Activated naive CD4-positive, alpha-beta T cell treated with anti-CD3 and anti-CD28 coated beads, Interleukin-2, amount 50 U/mL, for 72 hours (primary cell): Measurements from ENCODE around the gene TRAPPC10. TPM values are rescaled to one million over a fixed set of nuclear protein-coding genes. Genes with fewer than 3 reads are reported as not detected.

ENCODE experiments used
- ATAC-seq, 2 donors: fragments of 150-1000 bp; cut with Tn5 transposase; 2 replicates each; pipeline ENCODE4 v1.10.0; 2021; ENCODE audit warnings: mild to moderate bottlenecking in 2 of 2, moderate library complexity in 2 of 2
- DNase-seq, 2 donors: peaks; one replicate each; pipeline ENCODE4 v3.0.0; 2021 to 2022; ENCODE audit warnings: low spot score in 2 of 2
- H3K27ac Mint-ChIP-seq, 2 donors: one replicate each; pipeline ENCODE4 v1.8.0; 2022; ENCODE audit warnings: mild to moderate bottlenecking in 2 of 2, mixed read lengths in 2 of 2
- H3K36me3 Mint-ChIP-seq, 2 donors: one replicate each; pipeline ENCODE4 v1.8.0; 2022; ENCODE audit warnings: mixed read lengths in 2 of 2
- H3K9me3 Mint-ChIP-seq, 2 donors: one replicate each; pipeline ENCODE4 v1.8.0; 2022; ENCODE audit warnings: mixed read lengths in 2 of 2
- total RNA-seq, 2 donors: library from RNA; stranded (reverse); gene quantifications; one replicate each; pipeline ENCODE4 v1.2.3, GENCODE V29; 2022

The TRAPPC10 gene
- total RNA-seq, 2 donors from 2014 or later: 49.2 to 59.5 TPM

DNA sequence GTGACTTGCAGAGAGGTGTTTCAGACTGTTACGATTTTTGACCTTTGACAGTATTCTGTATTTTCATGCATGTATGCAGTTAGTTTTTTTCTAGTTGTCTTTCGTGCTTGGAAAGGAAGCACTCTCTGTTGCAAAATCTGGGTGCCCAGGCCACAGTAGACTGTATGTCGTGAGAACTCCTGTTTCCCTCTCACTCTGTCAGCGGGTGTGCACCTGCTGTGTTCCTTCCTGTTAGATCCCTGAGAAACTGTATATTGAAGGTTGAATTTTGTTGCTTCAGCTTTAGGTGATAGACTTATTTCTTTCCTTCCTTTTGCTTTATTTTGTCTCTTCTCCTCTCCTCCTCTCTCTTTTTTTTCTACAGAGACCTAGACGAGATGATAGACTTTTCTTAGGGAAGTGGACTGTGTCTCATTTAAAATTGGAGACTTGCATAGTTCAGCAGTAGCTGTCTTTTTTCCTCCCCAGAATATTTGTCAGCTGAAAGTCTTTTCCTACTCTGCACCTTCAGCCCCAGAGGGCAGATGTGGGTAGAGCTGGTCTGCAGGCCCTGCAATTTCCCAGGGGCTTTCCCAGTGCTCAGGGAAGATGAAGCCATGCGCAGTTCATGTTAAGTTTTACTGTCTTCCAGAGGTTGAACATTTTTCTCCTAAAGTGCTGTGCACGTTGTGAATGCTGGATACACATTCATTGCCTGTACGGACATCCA, 1.4 kb downstream of the TRAPPC10 start:
- DNase-seq (no peak), ATAC-seq (peak; percentile 6 to 25)
- H3K9me3 Mint-ChIP-seq: no peaks in the 10 kb centered on the region
- peaks cover 21 to 24% of the 10 kb centered on the region in 2 donors for H3K36me3 Mint-ChIP-seq
- peak overlapping the region; percentile 84 to 87 for H3K27ac Mint-ChIP-seq

DNA sequence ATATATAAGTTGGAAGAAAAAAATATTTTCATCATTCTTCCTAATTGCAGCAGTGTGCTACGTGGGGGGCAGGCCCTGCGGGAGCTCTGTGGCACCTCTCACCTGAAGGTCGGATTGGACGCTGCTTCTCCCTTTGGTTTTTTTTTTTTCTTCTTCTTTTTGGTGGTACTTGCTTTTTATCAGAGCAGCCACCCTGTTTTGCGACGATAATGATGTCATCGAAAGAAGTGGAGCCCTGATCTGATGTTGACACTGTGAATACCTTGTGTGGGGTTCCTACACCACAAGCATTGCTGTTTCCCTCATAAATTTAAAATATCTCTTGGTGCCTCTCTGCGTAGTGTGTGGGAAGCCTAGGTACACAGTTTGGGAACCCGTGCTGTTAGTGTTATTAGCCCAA, 5.5 kb downstream of the TRAPPC10 start:
- DNase-seq: no peak
- peaks cover 16 to 24% of the 10 kb centered on the region in 2 donors for H3K36me3 Mint-ChIP-seq
- no peaks in the 10 kb centered on the region for H3K9me3 Mint-ChIP-seq
- ATAC-seq: no peak
- peak overlapping the region; percentile 23 to 62 for H3K27ac Mint-ChIP-seq

DNA sequence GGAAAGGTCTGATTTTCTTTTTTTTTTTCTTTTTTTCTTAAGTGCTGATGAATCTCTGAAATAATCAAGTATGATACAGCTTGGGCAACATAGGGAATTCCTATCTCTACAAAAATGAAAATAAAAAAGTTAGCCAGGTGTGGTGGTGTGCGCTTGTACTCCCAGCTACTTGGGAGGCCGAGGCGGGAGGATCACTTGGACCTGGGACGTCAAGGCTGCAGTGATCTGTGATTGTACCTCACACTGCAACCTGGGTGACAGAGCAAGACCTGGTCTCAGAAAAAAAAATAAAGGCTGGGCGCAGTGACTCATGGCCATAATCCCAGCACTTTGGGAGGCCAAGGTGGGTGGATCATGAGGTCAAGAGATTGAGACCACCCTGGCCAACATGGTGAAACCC, 6.0 kb downstream of the TRAPPC10 start:
- Mint-ChIP-seq H3K9me3 (no peaks in the 10 kb centered on the region), H3K27ac (peak overlapping the region; percentile 23 to 62), H3K36me3 (peaks cover 14 to 24% of the 10 kb centered on the region in 2 donors)
- no peak for DNase-seq
- no peak for ATAC-seq

DNA sequence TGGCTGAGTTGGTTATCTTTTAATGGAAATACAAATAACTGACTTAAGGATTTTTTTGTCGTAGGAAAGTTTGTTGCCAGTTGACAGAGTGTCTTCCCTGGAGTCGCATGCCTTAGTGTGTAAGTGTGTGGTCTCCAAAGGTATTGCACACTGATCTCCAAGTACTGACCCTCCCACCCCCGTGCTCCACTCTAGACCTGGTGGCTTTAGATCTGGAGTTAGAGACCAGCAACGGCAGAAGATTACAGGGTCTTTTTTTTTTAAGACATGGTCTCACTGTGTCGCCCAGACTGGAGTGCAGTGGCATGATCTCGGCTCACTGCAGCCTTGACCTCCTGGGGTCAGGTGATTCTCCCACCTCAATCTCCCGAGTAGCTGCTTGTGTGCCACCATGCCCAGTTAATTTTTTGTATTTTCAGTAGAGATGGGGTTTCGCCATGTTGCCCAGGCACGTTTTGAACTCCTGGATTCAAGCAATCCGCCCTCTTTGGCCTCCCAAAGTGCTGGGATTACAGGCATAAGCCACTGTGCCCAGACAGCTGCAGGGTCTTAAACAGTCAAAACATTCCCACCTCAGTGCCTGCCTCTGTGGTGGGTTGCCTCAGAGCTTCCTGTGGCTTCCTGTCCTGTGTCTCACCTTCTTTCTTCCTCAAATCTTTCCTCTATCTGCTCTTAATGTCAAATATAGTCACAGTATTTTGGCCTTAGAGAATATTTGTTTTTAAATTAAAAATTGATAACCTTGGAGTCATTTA, 6.9 kb downstream of the TRAPPC10 start:
- DNase-seq (no peak), ATAC-seq (peak; percentile 66 to 70)
- Mint-ChIP-seq H3K9me3 (no peaks in the 10 kb centered on the region), H3K27ac (peak overlapping the region; percentile 41 to 96), H3K36me3 (peaks cover 6 to 15% of the 10 kb centered on the region in 2 donors)

DNA sequence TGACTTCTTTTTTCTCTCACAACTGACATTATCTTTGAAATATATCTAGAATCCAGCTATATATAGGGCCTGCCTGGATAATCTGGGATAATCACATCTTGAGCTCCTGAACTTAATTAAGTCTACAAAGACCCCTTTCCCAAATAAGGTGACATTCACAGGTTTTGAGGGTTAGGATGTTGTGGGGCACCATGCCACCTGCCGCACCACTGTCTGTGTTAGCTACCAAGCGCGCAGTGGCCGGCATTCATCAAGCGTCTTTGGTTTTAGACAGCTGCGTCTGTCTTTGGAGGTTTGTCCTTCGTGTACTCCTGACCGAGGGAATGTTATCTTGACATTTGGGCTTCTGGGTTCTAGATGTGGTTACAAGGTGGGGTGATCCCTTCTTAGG, 7.5 kb downstream of the TRAPPC10 start:
- Mint-ChIP-seq H3K9me3 (no peaks in the 10 kb centered on the region), H3K36me3 (peaks cover 0 to 10% of the 10 kb centered on the region in 2 donors), H3K27ac (peak overlapping the region; percentile 41 to 96)
- no peak for ATAC-seq
- no peak for DNase-seq

DNA sequence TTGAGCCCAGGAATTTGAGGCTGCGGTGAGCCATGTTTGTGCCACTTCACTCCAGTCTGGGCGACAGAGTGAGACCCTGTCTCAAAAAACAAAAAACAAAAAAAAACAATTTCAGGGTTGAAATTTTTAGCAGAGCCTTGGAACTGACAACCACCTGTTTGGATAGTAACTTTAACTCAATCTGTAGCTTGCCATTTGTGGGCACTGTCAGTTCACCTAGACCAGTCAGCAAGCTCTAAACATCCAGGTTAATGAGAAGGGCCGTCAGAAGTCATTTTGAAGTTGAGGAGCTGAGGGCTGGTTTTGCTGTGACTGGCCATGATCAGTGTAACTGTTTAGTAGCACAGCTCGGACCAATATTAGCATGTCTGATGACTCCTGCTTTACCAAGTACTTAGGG, 8.4 kb downstream of the TRAPPC10 start:
- peaks cover 0 to 6% of the 10 kb centered on the region in 2 donors for H3K36me3 Mint-ChIP-seq
- no peaks in the 10 kb centered on the region for H3K9me3 Mint-ChIP-seq
- H3K27ac Mint-ChIP-seq: peak overlapping the region in 1 of 2 donors; percentile 31
- ATAC-seq (no peak), DNase-seq (no peak)

DNA sequence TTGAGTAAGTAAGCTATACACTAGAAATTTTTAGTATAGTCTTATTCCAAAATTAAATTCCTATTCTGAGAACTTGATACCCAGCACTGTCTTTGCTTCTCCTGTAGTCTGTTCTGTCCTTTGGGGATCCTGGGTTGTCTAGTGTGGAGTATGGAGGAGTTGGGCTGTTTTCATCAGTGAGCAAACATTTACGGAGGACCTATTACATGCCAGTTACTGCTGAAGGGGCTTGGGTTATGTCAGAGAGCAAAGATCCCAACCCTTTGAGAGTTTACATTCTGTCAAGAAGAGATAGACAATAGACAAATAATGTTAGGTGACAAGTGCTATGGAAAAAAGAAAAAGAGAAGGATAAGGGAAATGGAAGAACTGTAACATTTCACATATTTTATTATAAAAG, 9.0 kb downstream of the TRAPPC10 start:
- H3K27ac Mint-ChIP-seq: peak overlapping the region in 1 of 2 donors; percentile 31
- DNase-seq (no peak), ATAC-seq (no peak)
- H3K9me3 Mint-ChIP-seq: no peaks in the 10 kb centered on the region
- H3K36me3 Mint-ChIP-seq: peaks cover 0 to 6% of the 10 kb centered on the region in 2 donors

DNA sequence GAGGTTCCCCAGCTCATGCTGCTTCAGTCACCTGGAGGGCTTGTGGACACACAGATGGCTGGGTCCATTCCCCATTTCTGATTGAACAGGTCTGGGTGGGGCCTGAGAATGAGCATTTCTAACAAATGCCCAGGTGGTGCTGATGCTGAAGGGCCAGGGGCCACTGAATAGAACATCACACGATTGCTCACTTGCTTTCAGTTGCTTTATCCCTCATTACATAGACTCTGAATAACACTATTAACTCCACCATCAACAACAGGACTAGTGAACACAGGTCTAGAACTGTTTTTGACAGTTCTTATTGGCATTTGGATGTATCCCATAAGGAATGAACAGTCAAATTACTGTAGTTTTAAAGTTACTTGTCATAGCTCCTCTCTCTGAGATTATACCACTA, 12.1 kb downstream of the TRAPPC10 start:
- Mint-ChIP-seq H3K36me3 (peaks cover 0 to 11% of the 10 kb centered on the region in 2 donors), H3K27ac (peak overlapping the region in 1 of 2 donors; percentile 58), H3K9me3 (peaks cover 0 to 8% of the 10 kb centered on the region in 2 donors)
- peak; percentile 30 to 49 for ATAC-seq
- DNase-seq: no peak

DNA sequence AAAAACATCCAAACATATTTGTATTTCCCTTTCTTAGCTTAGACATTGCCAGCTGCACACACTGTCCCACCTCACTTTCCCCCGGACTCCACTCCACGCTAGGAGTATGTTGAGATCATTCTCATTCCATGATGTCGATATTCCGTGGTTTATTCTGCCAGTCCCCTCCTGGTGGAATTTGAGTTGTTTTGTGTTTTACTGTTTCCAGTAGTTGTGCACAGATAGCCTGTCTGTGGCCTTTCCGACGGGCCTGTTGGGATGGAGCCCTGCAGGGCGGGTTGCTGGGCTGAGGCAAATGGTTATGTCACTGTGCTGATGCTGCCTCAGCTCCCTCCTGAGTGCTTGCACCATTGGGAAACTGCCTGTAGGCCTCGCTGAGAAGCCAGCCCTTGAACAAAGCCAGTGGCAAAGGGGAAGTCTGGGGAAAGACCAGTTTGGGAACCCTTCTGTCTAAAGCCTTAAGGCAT, 12.8 kb downstream of the TRAPPC10 start:
- peak in 1 of 2 donors; percentile 3 for ATAC-seq
- Mint-ChIP-seq H3K27ac (peak overlapping the region; percentile 69 to 82), H3K9me3 (peaks cover 0 to 8% of the 10 kb centered on the region in 2 donors), H3K36me3 (peaks cover 0 to 11% of the 10 kb centered on the region in 2 donors)
- no peak for DNase-seq

DNA sequence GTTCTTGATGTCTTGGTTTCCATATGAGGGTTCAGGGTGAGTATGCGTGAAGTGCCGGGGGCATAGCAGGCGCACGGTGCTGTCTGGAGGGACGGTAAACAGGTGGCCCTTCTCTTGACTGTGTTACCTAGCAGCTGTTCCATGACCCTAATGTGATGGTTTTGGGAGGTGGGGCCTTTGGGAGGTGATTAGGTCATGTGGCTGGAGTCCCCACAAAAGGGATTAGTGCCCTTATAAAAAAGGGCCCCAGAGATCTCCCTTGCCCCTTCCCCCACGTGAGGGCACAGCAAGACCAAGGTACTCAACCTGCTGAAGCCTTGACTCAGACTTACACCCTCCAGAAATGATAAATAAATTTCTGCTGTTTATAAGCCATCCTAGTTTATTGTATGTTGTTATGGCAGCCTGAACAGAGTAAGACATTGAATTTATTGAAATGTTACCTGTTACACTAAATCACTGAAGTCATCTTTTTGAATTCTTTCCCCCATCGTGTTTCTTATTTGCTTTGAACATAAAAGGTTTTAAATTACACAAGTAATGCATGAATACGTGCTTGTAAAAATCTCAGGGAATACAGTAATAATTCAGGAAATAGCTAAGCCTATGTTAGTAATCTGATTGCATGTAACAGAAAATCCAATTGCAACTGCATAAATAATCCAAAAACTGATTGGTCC, 15.6 kb downstream of the TRAPPC10 start:
- DNase-seq (no peak), ATAC-seq (no peak)
- peaks cover 0 to 11% of the 10 kb centered on the region in 2 donors for H3K36me3 Mint-ChIP-seq
- peaks cover 0 to 8% of the 10 kb centered on the region in 2 donors for H3K9me3 Mint-ChIP-seq
- peak overlapping the region in 1 of 2 donors; percentile 33 for H3K27ac Mint-ChIP-seq

DNA sequence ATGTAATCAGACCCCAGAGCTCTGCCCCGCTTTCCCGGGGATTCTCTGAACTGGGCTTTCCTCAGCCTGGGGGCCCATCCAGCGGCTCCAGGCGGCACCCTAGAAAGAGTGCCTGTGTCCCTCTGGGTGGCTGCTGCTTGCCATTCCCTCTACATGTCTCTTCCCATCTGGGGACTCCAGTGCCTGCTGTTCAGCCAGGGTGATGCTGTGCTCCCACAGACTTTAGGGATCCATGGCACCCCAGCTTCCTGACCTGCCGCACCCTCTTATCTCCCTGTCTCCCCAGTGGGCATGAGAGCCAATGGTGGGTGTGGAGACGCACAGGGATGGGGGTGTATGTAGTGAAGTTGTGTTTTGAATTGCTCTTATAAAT, 16.2 kb downstream of the TRAPPC10 start:
- ATAC-seq: no peak
- peaks cover 0 to 8% of the 10 kb centered on the region in 2 donors for H3K9me3 Mint-ChIP-seq
- H3K36me3 Mint-ChIP-seq: peaks cover 0 to 11% of the 10 kb centered on the region in 2 donors
- no peak for DNase-seq
- H3K27ac Mint-ChIP-seq: peak overlapping the region in 1 of 2 donors; percentile 33

DNA sequence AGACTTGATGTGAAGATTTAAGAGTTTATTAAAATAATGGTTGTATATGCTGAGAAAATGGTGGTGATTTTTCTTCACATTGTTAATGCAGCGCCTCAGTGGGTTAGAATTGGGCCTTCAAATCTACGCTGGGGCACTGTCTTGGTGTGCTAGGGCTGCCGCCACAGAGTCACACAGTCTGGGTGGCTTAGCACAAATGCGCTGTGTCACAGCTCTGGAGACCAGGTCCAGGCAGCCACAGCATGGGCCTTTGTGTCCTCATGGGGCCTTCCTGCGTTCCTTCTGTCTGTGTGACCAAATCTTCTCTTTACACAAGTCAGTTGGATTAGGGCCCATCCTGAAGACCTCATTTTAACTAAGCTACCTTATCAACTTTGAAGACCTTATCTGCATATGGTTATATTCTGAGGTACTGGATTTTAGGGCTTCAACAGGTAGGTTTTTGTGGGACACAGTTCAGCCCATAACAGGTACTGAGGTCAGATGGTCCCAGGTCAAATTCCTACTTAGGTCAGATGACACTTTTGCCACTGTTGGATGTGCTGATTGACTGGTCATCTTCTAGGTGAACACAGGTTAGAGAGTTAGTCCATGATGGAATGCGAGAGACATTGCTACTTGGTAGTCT, 17.5 kb downstream of the TRAPPC10 start:
- Mint-ChIP-seq H3K36me3 (peaks cover 5 to 11% of the 10 kb centered on the region in 2 donors), H3K27ac (no peak overlapping the region), H3K9me3 (peaks cover 0 to 8% of the 10 kb centered on the region in 2 donors)
- ATAC-seq: no peak
- DNase-seq: no peak

DNA sequence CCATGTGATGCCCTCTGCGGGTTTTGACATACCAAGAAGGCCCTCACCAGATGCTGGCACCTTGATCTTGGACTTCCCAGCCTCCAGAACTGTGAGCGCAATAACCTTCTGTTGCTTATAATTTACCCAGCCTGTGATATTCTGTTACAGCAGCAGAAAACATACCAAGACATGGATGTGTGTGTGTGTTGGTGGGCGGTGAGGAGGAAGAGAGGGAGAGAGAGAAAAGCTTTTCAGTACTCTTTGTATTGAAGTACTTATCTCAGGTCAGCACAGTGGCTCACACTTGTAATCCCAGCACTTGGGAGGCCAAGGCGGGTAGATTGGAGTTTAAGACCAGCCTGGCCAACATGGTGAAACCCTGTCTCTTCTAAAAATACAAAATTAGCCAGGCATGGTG, 23.1 kb downstream of the TRAPPC10 start:
- Mint-ChIP-seq H3K36me3 (peaks cover 4 to 10% of the 10 kb centered on the region in 2 donors), H3K27ac (peak overlapping the region in 1 of 2 donors; percentile 86)
- ATAC-seq: no peak

DNA sequence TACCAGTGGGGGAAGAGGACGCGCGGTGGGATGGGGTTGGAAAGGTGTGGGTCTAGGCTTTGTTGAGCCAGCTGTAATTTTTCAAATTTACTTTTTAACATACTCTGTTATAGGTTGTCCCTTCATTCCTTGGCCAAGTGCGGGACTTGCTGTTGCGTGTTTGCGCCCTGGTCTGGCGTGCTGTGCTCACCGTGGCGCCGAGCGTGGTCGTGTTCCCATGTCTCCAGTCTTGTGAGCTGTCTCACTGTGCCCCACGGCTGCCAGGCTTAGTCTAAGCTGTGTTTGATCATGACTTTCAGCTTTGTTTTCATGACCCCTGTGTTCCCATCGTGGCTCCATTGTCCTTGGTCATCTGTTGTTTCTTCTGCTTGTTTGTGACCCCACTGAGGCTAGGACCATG, 26.0 kb downstream of the TRAPPC10 start:
- no peak for DNase-seq
- ATAC-seq: no peak
- Mint-ChIP-seq H3K9me3 (no peaks in the 10 kb centered on the region), H3K27ac (peak overlapping the region; percentile 24 to 66), H3K36me3 (peaks cover 4 to 10% of the 10 kb centered on the region in 2 donors)

More for the DNA sequence above, 23.1 kb downstream of the TRAPPC10 start:
- DNase-seq: no peak
- no peaks in the 10 kb centered on the region for H3K9me3 Mint-ChIP-seq

DNA sequence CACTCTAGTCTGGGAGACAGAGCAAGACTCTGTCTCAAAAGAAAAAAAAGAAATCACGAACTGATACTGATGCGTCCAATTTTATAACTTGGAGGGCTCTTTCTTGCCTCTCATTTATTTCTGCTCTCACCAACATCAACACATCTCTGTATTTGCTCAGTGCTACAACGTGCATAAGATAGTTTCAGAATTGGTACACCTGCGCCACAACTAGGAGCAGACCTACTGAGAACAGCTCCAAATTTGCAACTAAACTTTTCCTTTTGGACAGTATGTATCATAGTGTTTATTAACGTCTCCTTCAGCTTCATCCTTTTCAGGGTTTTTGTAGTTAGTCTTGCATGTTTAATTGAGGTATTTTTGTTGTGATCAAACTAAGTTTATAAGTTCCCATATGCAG, 27.7 kb downstream of the TRAPPC10 start:
- Mint-ChIP-seq H3K9me3 (no peaks in the 10 kb centered on the region), H3K36me3 (peaks cover 4 to 5% of the 10 kb centered on the region in 2 donors), H3K27ac (peak overlapping the region in 1 of 2 donors; percentile 0)
- peak in 1 of 2 donors; percentile 77 for ATAC-seq
- DNase-seq: no peak

DNA sequence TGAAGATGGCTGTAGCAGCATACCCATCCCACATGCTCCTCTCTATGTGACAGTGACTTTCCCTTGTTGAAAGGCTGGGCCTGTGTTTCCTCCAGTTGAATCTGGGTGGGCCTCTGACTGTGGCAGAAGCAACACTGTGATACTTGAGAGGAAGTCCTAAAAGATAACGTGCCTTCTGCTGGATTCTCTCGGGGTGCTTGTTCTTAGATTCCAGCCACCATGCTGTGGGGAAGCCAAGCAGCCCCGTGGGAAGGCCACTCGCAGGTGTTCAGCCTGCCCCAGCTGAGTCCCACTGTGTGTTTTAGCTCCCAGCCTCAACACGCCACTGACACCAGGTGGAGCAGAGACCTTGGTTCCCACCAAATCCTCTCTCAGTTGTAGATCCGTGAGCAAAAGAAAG, 31.5 kb downstream of the TRAPPC10 start:
- DNase-seq (no peak), ATAC-seq (no peak)
- H3K27ac Mint-ChIP-seq: peak overlapping the region in 1 of 2 donors; percentile 72
- H3K36me3 Mint-ChIP-seq: peaks cover 0 to 7% of the 10 kb centered on the region in 2 donors
- no peaks in the 10 kb centered on the region for H3K9me3 Mint-ChIP-seq
